HCT116 (cell line): ENCODE measurements around the gene NALF2. TPM values are rescaled to one million over a fixed set of nuclear protein-coding genes. Genes with fewer than 3 reads are reported as not detected.

Source experiments
- ATAC-seq: fragments of 200-7000 bp; cut with Tn5 transposase; 2 replicates; pipeline ENCODE4 v1.9.1; 2020; ENCODE audit warnings: mild to moderate bottlenecking, moderate library complexity
- BruUV-seq: library from RNA; stranded (reverse); fragments of 400-500 nt; replicated peaks from 2 replicates; lab custom pipeline; 2021; lab: Mats Ljungman, UMichigan
- CTCF ChIA-PET: fragments of 300-600 bp; sonication (Branson Sonifier 250); formaldehyde crosslinking; loops from one replicate; lab custom pipeline; 2021; ENCODE audit warnings: antibody characterized with exemption; lab: Charles Lee
- POLR2A ChIA-PET: fragments of 300-600, 350-600 bp; sonication (Branson Sonifier 250); formaldehyde crosslinking; loops from one replicate; lab custom pipeline; 2021; ENCODE audit warnings: antibody characterized with exemption; lab: Charles Lee
- RAD21 ChIA-PET, 2 experiments: fragments of 300-600 bp; sonication (Branson Sonifier 250); formaldehyde crosslinking; loops; one replicate each; lab custom pipeline; 2023; ENCODE audit warnings: low total read pairs in 2 of 2; ENCODE audit not compliant: uncharacterized antibody in 2 of 2, unreplicated experiment in 2 of 2, low non-redundant PET in 1 of 2; lab: Charles Lee
- DNase-seq: peaks from one replicate; pipeline ENCODE4 v3.0.0-alpha.2; 2010; ENCODE audit warnings: low read depth, low spot score
- H2AFZ ChIP-seq: fragments of 200-600 bp; shearing (Covaris generic), sonication (generic); 2 replicates; pipeline ENCODE4 v1.6.1; 2017; ENCODE audit warnings: low read depth, mixed run types, mixed read lengths, antibody characterized with exemption, low read length; ENCODE audit not compliant: poor library complexity, severe bottlenecking
- H3K27ac ChIP-seq: 2 replicates; pipeline ENCODE4 v1.5.1; 2012; ENCODE audit warnings: low read depth, low read length
- H3K27me3 ChIP-seq: fragments of 200-600 bp; sonication (generic); 2 replicates; pipeline ENCODE4 v1.6.1; 2016; ENCODE audit warnings: mixed run types, low read length, mixed read lengths; ENCODE audit not compliant: insufficient read depth
- H3K36me3 ChIP-seq, 2 experiments: fragments of 200-500 bp in 1 of 2; fragments of 200-600 bp in 1 of 2; sonication (Bioruptor generic) in 1 of 2; sonication (generic) in 1 of 2; 2 replicates each; pipeline versions ENCODE4 v1.5.1 to v1.6.1; 2014 to 2016; ENCODE audit warnings: low read length in 2 of 2, inconsistent platforms in 1 of 2, mixed read lengths in 1 of 2, mixed run types in 1 of 2; ENCODE audit not compliant: insufficient read depth in 2 of 2, control insufficient read depth in 1 of 2
- H3K4me1 ChIP-seq, 2 experiments: fragments of 200-600 bp in 1 of 2; sonication (generic) in 1 of 2; 2 replicates each; pipeline versions ENCODE4 v1.5.1 to v1.6.1; 2012 to 2017; ENCODE audit warnings: low read length in 2 of 2, inconsistent platforms in 1 of 2, mild to moderate bottlenecking in 1 of 2, mixed read lengths in 1 of 2, mixed run types in 1 of 2, moderate library complexity in 1 of 2; ENCODE audit not compliant: insufficient read depth in 2 of 2, control insufficient read depth in 1 of 2
- H3K4me2 ChIP-seq: fragments of 200-600 bp; sonication (generic); 2 replicates; pipeline ENCODE4 v1.6.1; 2017; ENCODE audit warnings: mixed run types, low read length, mixed read lengths
- H3K4me3 ChIP-seq, 2 experiments: fragments of 200-600 bp in 1 of 2; sonication (generic) in 1 of 2; replicated peaks in 1 of 2; 2 replicates each; pipeline ENCODE4 v1.5.1; 2011 to 2016; ENCODE audit warnings: low read length in 2 of 2, control low read depth in 1 of 2, low read depth in 1 of 2, mild to moderate bottlenecking in 1 of 2, mixed read lengths in 1 of 2, mixed run types in 1 of 2
- H3K79me2 ChIP-seq: fragments of 200-600 bp; sonication (generic); 2 replicates; pipeline ENCODE4 v1.6.1; 2017; ENCODE audit warnings: mild to moderate bottlenecking, mixed run types, low read length, moderate library complexity, mixed read lengths; ENCODE audit not compliant: insufficient read depth
- H3K9ac ChIP-seq: fragments of 200-600 bp; sonication (generic); 2 replicates; pipeline ENCODE4 v1.6.1; 2016; ENCODE audit warnings: low read length, mixed read lengths
- H3K9me2 ChIP-seq: fragments of 200-600 bp; sonication (generic), shearing (Covaris generic); 2 replicates; pipeline ENCODE4 v1.6.1; 2017; ENCODE audit warnings: mixed run types, mild to moderate bottlenecking, moderate library complexity; ENCODE audit not compliant: insufficient read depth
- H3K9me3 ChIP-seq, 2 experiments: fragments of 200-500 bp in 1 of 2; fragments of 200-600 bp in 1 of 2; sonication (Bioruptor generic) in 1 of 2; sonication (generic) in 1 of 2; 2 replicates each; pipeline ENCODE4 v1.6.1; 2014 to 2017; ENCODE audit warnings: low read length in 2 of 2, mixed read lengths in 2 of 2, inconsistent platforms in 1 of 2, low read depth in 1 of 2, mild to moderate bottlenecking in 1 of 2, mixed run types in 1 of 2, moderate library complexity in 1 of 2; ENCODE audit not compliant: control insufficient read depth in 1 of 2, insufficient read depth in 1 of 2
- H4K20me1 ChIP-seq: fragments of 200-600 bp; sonication (generic), shearing (Covaris generic); 2 replicates; pipeline ENCODE4 v1.6.1; 2017; ENCODE audit warnings: mixed run types, mild to moderate bottlenecking, moderate library complexity; ENCODE audit not compliant: insufficient read depth
- ATF3 ChIP-seq: IDR thresholded peaks from 2 replicates; pipeline ENCODE4 v1.6.1; 2012
- CBX3 ChIP-seq: IDR thresholded peaks from 2 replicates; pipeline ENCODE4 v1.6.1; 2012; ENCODE audit warnings: low read depth
- CEBPB ChIP-seq: IDR thresholded peaks from 2 replicates; pipeline ENCODE4 v1.6.1; 2012; ENCODE audit warnings: low read depth
- EGR1 ChIP-seq: IDR thresholded peaks from 2 replicates; pipeline ENCODE4 v1.6.1; 2012; ENCODE audit warnings: low read depth
- EZH2 ChIP-seq: fragments of 200-600 bp; sonication (generic); IDR thresholded peaks from 2 replicates; pipeline ENCODE4 v1.6.1; 2017; ENCODE audit warnings: antibody characterized with exemption, mixed run types
- EZH2phosphoT487 ChIP-seq: fragments of 200-600 bp; IDR thresholded peaks from 2 replicates; pipeline ENCODE4 v1.6.1; 2018; ENCODE audit warnings: antibody characterized with exemption, borderline replicate concordance
- POLR2A ChIP-seq: IDR thresholded peaks from 2 replicates; pipeline ENCODE4 v1.7.0; 2011; ENCODE audit warnings: borderline replicate concordance; ENCODE audit not compliant: insufficient read depth, insufficient read length; ENCODE audit errors: extremely low read depth
- REST ChIP-seq: IDR thresholded peaks from 2 replicates; pipeline ENCODE4 v1.6.1; 2012; ENCODE audit warnings: low read depth
- SP1 ChIP-seq: IDR thresholded peaks from 2 replicates; pipeline ENCODE4 v1.6.1; 2012; ENCODE audit warnings: low read depth
- intact Hi-C: fragments of 100-400 bp; cut with micrococcal nuclease; formaldehyde crosslinking; loops from 2 replicates; pipeline ENCODE4 v1.10.0; 2022
- total RNA-seq: library from RNA; stranded (reverse); gene quantifications from one replicate; pipeline ENCODE4 v1.2.1, GENCODE V29; 2021; ENCODE audit not compliant: unreplicated experiment

The NALF2 gene
- total RNA-seq, 1 experiment from 2014 or later, result 8.7 TPM

- CTCF ChIA-PET, result no interaction called here
- intact Hi-C loops, result no loop called here
- DNase-seq (no peak), ATAC-seq (no peak)
- H3K4me3 ChIP-seq, result no peak overlapping the region
- H4K20me1 ChIP-seq, result no peaks in the 10 kb centered on the region
- no peak overlapping the region for H2AFZ ChIP-seq
- BruUV-seq, result no TSS peak
- H3K27me3 ChIP-seq, result no peaks in the 10 kb centered on the region
- H3K79me2 ChIP-seq, result no peaks in the 10 kb centered on the region
- no peak overlapping the region for H3K4me2 ChIP-seq
- TF ChIP-seq EZH2phosphoT487 (no peak), EGR1 (no peak), CEBPB (no peak), POLR2A (no peak), EZH2 (no peak), CBX3 (no peak), ATF3 (no peak), SP1 (no peak), REST (no peak)
- TF ChIP-seq, all 23 proteins: peak for 0
- Histone ChIP-seq H3K9ac (no peak overlapping the region), H3K36me3 (no peaks in the 10 kb centered on the region), H3K9me2 (no peaks in the 10 kb centered on the region), H3K27ac (no peak overlapping the region), H3K9me3 (no peaks in the 10 kb centered on the region), H3K4me1 (peaks cover 0 to 4% of the 10 kb centered on the region in 2 experiments; a peak in 1 of 4 replicates)
- POLR2A ChIA-PET, result no interaction called here
- RAD21 ChIA-PET, result no interaction called here
Observed at GRCh38 chrX:69535661-69536060, 31.5 kb downstream of the NALF2 start.
